NCI-H446 treated with DMSO at 0.1 percent for 48 hours (cell line): ENCODE data around the gene ZNF609.

ENCODE experiments used
- DNase-seq: peaks from one replicate; lab custom pipeline; 2025; lab: John Stamatoyannopoulos, UW

Gene ZNF609

GRCh38 chr15:64696481-64696880 lies 236.1 kb downstream of the ZNF609 start:
- DNase-seq = no peak

DNA sequence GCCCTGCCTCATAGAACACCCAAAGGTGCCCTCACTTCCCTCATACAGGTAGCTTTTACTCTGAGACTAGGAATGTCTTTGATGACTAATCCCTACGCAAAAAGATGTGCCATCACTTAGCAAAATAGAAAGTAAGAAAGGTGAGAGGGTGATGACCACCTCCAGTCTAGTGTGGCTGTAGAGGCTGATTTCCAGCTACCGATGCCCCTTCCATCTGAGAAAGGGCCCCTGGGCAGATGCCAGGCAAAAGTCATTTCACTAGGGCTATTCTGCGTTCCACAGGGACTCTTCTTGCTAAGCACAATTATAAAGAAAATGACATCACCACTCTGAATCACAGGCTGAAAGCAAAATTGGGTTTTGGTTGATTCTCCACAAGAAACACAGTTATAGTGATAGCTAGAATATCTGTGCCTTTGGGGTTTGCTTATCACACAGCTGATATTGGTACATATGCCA lies 237.6 kb downstream of the ZNF609 start:
- no peak for DNase-seq

GRCh38 chr15:64698823-64699222 lies 238.4 kb downstream of the ZNF609 start:
- no peak for DNase-seq

DNA sequence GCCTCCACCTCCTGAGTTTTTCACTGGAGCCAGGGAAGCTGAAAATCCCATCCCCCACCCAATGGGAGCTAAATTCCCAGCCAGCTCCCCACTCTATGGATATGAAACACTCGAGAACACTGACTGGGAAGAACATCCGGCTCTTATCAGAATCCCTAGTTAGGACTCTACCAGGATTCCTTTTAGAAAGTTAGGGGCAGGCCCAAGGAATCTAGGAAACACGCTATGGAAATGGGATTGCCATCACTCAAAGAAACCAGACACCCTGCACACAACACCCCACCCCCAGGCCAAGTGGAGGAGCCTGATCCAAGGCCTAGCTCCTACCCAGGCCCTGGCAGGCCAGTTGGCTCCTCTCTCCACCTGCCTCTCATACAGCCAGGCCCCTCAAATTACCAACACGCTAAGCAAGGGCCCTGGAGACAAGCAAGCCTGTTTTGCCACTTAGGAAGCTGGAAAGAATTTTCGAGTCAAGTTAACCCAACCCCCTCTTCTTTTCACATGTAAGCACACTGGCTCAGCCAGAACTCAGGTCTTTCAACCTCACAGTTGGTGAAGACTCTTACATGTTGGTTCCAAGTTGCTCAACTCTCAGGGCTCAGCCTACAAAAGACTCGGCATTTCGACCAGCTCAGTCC lies 239.5 kb downstream of the ZNF609 start:
- peak; percentile 17 for DNase-seq

- DNase-seq = no peak
These were observed 240.7 kb downstream of the ZNF609 start for GRCh38 chr15:64701051-64701450.

DNA sequence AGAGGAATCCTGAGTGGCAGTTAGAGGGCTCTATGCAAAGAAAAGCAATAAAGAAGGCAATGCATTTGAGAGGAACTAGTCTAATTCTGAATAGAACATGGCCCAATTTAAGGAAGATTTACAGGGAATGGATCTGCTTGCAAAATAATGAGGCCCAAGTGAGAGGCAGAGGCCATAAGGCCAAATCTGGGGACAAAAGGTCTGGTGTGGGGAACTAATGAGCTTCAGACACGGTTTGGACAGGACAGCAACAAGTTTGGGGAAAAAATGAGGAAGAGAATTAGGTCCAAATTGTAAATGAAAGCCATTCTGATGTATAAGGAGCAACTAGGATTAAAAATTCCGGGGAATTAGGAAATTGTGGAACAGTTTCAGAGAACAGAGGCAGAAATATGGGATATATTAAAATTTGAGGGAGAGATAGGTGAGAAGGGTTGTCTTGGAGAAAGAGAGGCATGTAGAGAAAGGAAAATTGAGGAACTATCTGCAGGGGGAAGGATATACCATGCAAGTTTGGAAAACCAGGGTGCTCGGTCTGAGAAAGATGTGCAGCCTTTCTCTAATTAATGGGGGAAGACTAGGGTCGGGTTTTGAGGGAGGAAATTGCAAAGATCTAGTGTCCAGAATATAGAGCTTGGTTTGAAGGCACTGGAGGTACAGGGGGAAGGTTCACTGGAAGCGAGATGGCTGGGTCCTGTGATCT lies 241.3 kb downstream of the ZNF609 start:
- no peak for DNase-seq

DNA sequence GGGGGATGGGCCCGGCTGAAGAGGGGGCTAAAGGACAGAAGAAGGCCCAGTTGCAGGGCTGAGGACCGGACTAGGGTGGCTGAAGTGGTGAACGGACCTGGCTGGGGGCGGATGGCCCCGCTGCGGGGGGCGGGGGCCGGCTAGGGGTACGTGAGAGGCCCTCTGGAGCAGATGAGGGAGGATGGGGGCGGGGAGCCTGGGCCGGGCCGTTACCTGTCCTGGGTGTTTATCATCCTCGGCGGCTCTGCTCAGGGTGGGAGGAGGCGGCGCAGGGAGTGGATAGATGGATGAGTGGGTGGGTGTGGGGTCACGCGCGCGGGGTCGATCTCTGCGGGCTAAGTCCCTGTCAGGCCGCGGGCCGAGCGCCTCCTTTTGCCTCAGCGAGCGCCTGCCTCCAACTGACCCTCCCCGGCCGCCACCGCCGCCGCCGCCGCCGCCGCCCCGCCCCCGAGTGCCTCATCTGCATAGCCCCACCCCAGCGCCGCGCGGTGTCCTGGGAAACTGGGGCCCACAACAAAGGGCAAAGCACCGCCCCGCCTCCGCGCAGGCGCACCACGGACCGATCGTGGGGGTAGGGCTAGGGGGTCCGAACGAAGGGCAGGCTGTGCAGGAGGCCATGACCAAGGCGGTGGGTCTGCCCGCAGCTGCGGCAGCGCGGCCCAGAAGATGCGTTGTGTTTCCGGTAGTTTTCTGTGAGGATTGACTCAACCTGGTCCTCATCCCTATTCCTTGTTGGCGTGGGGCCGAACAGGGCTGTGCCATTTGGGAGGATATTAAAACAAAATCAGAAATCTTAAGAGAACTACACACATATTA lies 242.6 kb downstream of the ZNF609 start:
- peak; percentile 84 for DNase-seq

DNA sequence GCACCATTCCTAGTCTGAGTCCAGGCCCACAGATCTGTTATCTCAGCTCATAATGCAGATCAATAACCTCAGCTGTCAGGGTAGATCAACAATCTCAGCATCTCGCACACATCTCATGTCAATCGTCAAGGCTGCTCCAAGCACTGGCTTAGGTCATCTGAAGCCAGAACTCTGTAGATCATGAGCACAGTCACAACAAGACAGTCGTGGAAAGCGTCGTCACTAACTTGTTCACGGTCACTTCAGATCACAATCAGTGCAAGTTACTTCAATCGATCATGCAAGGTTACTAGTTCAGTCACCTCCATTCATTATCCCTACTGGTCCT lies 243.2 kb downstream of the ZNF609 start:
- no peak for DNase-seq

DNA sequence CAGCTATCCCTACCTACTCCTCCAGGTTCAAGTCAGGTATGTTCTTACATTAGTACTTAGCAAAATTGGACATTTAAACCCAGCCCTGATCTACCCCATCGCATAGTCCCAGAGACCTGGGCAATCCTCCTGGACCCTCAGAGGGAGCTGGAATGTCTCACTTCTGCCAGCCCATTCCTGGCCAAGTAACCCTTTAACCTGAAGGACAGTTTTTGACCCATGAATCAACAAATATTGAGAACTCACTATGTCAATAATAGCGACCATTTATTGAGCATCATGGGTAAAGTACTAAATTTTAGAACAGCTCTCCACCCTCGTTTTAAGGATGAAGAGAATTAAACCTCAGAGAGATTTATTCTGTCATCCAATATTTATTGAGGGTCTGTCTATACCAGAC lies 244.6 kb downstream of the ZNF609 start:
- DNase-seq = no peak

GRCh38 chr15:64706011-64706911 lies 245.9 kb downstream of the ZNF609 start:
- DNase-seq = no peak

- no peak for DNase-seq
These were observed 250.5 kb downstream of the ZNF609 start for GRCh38 chr15:64710676-64711428.

DNA sequence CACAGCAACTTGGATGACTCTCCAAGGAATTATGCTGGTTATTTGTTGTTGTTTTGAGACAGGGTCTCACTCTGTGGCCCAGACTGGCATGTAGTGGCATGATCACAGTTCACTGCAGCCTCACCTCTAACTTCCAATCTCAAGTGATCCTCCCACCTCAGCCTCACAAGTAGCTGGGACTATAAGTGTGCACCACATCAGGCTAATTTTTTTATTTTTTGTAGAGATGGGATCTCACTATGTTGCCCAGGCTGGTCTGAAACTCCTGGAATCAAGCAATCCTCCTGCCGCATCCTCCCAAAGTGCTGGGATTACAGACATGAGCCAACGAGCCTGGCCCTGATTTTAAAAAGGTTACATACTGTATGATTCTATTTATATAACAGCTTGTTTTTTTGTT lies 252.0 kb downstream of the ZNF609 start:
- no peak for DNase-seq

- no peak for DNase-seq
These were observed 253.2 kb downstream of the ZNF609 start for GRCh38 chr15:64713592-64713991.

GRCh38 chr15:64716452-64716851 lies 256.1 kb downstream of the ZNF609 start:
- no peak for DNase-seq

DNA sequence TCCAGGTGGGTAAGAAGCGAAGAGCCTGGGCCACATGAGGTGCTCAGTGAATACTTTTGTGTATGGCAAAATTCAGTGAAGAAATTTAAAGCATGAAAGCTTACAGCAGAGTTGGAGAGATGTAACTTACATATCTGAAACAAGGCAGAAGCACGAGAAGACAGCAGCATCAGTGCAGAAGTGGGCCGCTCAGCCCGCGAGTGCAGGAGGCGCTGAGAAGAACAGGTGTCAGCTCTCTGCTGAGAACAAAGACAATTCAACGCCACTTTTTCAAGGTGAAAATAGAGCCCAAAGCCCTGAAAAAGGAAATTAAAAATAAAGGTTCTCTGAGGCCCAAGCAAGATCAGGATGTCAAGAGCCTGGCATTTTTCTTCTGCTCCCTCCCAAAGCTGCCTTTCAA lies 256.8 kb downstream of the ZNF609 start:
- DNase-seq = no peak

DNA sequence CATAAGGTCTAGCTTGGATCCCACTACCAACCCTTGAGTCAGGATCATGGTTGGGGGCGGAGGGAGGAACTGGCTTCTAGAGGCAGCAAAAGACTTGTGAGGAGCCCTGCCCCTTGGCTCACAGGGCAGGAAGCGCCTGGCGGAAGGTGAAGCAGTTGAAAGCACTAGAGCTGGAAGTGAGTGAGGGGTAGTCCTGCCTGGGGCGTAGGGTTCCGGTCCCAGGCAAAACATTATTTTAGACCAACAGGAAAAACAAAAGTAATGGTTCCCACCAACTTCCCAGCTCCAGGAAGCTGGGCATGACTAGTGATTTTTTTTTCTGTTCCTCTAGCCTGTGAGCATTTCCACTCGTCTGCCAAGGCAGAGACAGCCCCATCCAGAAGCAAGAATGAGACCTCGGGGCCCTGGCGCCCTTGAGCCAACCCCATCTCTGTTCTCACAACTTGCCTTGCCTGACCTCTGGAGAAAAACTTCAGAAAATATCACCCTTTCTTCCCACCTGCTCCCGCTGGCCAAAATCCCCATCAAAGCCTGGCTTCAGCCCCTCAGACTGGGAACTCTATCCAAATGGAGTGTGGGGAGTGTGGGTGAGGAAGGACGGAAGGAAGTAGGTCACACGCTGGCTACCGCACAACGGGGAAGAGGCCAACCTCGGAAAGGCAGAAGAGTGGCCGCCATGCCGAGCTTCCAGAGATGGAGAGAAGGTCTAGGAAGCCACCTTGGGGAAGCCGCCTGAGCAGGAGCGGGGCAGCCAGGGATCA lies 257.5 kb downstream of the ZNF609 start:
- DNase-seq = no peak

GRCh38 chr15:64720188-64720587 lies 259.8 kb downstream of the ZNF609 start:
- no peak for DNase-seq

- no peak for DNase-seq
These were observed 269.8 kb downstream of the ZNF609 start for GRCh38 chr15:64730151-64730550.

GRCh38 chr15:64731012-64731804 lies 270.8 kb downstream of the ZNF609 start:
- no peak for DNase-seq

DNA sequence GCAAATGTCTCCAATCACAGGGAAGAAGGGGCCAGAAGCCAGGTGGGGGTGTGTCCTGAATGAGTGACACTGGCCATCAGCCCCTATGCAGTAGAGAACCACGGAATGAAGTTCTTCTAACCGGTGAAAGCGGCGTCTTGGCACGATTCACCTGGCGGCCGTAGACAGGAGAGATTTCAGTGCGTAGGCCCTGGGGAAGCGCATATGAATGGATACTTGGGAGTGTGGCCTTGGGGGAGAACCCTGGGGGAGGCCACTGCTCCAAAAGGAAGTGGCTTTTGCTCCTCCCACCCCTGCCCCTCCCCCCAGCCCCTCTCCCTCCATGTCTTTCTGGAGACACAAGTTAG lies 271.4 kb downstream of the ZNF609 start:
- DNase-seq = no peak
